Fibroblast of the conjunctiva (primary cell): ENCODE data around the gene PLEKHA1.

Experiments used
- DNase-seq: peaks from one replicate; pipeline ENCODE4 v3.0.0-alpha.2; 2010; ENCODE audit warnings: low read depth

Gene PLEKHA1

GRCh38 chr10:122461729-122462532, 87.4 kb downstream of the PLEKHA1 start:
- DNase-seq = no peak

- DNase-seq = no peak
These were observed 88.3 kb downstream of the PLEKHA1 start for GRCh38 chr10:122462533-122463465.

- DNase-seq = no peak
These were observed 89.2 kb downstream of the PLEKHA1 start for GRCh38 chr10:122463466-122464249.

- no peak for DNase-seq
These were observed 89.7 kb downstream of the PLEKHA1 start for GRCh38 chr10:122464250-122464510.

GRCh38 chr10:122464586-122464985, 90.1 kb downstream of the PLEKHA1 start:
- no peak for DNase-seq

GRCh38 chr10:122465401-122466040, 91.0 kb downstream of the PLEKHA1 start:
- DNase-seq = no peak

GRCh38 chr10:122466951-122467381, 92.5 kb downstream of the PLEKHA1 start:
- no peak for DNase-seq

- no peak for DNase-seq
These were observed 93.2 kb downstream of the PLEKHA1 start for GRCh38 chr10:122467701-122468100.

GRCh38 chr10:122468307-122468925, 93.9 kb downstream of the PLEKHA1 start:
- DNase-seq = no peak

GRCh38 chr10:122468926-122469781, 94.6 kb downstream of the PLEKHA1 start:
- DNase-seq = peak; percentile 94

- no peak for DNase-seq
These were observed 95.3 kb downstream of the PLEKHA1 start for GRCh38 chr10:122469848-122470247.

- no peak for DNase-seq
These were observed 97.1 kb downstream of the PLEKHA1 start for GRCh38 chr10:122471531-122472177.

GRCh38 chr10:122473116-122473515, 98.6 kb downstream of the PLEKHA1 start:
- no peak for DNase-seq

- no peak for DNase-seq
These were observed 99.8 kb downstream of the PLEKHA1 start for GRCh38 chr10:122474131-122474818.

- DNase-seq = no peak
These were observed 100.6 kb downstream of the PLEKHA1 start for GRCh38 chr10:122475100-122475499.

GRCh38 chr10:122475591-122476332, 101.3 kb downstream of the PLEKHA1 start:
- no peak for DNase-seq

- DNase-seq = no peak
These were observed 101.8 kb downstream of the PLEKHA1 start for GRCh38 chr10:122476333-122476695.

GRCh38 chr10:122477436-122477835, 102.9 kb downstream of the PLEKHA1 start:
- DNase-seq = no peak

GRCh38 chr10:122478971-122479370, 104.5 kb downstream of the PLEKHA1 start:
- DNase-seq = no peak
